Measurements from ENCODE around the gene PRMT9.

Gene PRMT9

DNA sequence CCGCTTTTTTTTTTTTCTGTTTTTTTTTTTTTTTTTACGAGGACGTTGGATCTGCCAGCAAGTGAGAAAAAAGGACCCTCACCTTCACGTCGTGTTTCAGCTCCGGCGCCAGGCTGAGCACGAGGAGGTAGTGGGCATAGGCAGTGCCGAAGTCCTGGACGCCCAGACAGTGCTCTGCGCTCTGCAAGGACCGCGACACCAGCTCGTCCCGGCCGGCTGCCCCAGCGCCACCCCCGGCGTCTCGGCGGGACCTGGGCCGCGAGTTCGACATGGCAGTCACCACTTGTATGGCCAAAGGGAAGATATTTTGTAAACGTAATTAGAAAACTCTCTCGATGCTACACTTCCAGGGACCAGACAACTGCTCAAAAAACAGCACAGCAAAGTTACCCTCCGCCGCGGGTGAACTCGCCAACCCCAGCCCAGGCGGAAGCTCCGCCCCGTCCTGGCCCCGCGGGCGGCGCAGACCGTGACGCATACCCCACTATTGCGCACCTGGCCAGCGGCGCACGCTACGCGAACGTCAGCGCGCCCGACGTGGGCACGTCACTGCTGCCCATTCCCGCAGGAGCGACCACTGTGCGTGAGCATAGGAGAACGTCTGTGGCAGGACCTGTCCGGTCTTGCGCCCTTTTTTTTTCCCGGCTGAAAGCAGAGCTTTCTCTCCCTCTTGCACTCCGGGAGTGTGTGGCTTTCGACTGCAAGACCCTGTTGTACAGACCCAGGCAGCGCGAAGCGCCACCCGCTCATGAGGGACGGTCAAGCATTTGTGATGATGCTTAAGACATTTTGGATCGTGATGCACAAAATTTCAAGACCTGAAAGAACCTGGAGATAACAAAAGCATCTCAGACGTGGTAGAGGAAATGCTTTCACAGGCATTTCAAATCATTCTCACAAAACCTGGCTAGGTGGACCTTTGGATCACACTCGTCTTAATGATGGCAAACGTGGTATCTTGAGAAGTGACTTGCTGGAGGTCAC is at the start of gene PRMT9:
PRMT9 (minus strand) TSS at position 447 of the 984 bp plus-strand sequence; CDS start at position 271, 176 bp downstream.
- in situ Hi-C loops (cut with MboI; ENCODE audit: low sequenced_read_pairs): no loop called here

DNA sequence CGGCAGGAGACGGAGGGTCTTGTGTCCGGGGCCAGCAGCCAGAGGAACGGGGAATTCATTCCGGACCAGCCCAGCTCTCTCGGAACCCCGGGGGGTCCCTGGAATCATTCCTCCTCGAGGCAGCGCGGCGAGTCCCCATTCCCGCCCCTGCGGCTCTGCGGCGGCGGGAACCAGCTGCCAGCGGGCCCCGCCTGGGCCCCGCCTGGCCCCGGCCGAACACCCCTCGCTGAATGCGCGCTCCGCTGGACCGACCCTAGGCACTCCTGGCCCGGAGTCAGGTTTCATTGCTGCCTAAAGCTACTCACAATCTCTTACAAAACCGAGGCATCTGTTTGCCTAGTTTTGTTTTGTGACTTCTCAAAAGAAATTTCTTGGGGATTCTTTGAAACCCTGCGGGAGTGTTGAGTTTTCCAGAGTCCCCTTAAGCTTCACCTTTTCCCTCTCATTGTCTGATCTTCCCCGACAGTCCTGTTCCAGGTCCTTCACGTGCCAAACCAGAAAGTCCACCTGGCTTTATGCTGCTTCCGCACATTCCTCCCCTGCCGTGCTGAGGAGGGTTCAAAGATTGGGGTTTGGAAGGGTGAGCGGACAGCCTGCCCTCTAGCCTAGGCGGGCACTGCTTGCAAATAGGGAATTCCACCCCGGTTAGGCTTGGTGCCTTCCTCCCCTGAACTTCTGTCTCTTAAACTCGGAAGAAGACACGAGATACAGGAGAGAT is 48.7 kb upstream of the PRMT9 start:
- in situ Hi-C loops (cut with MboI; ENCODE audit: low sequenced_read_pairs): no loop called here

DNA sequence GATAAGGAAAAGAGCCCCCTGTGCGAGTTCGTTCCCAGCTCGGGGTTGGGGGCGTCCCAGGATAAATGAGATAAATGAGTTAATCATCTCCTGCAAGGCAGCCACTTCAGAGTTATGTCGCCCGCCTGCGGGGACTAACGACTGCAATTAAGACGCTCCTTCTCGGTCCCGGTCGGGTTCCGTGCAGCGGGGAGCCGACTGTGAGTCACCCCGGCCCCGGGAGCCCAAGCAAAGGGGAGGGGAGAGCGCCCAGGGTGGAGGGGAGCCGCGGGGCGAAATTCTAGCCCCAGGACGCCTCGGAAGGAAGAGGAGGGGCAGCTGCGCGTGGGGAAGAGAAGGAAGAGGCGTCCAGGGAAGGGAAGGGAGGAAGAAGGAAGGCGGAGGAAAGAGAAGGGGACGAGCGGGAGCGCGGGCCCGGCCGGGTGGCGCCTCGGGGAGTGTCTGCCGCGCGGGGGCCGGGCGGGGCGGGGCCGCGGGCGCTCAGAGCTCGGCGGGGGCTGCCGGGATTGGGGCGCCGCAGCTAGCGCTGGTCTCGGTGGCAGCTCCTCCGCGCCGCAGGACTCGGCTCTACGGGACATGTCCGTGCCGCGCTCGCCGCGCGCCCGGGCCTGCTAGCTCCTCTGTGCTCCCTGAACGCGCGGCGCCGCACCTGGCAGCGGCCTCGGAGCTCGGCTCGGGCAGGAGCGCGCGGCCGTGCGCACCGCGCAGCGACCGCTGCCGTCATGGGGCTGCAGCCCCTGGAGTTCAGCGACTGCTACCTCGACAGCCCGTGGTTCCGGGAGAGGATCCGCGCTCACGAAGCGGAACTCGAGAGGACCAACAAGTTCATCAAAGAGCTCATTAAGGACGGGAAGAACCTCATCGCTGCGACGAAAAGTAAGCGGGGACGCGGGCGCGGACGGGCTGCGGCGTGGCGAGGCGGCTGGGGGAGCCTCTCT is 47.9 kb upstream of the PRMT9 start, which contains the start of gene ARHGAP10:
ARHGAP10 (plus strand) TSS at position 509 of the 938 bp plus-strand sequence; CDS start at position 723, 214 bp downstream.
- in situ Hi-C loops (cut with MboI; ENCODE audit: low sequenced_read_pairs): no loop called here

DNA sequence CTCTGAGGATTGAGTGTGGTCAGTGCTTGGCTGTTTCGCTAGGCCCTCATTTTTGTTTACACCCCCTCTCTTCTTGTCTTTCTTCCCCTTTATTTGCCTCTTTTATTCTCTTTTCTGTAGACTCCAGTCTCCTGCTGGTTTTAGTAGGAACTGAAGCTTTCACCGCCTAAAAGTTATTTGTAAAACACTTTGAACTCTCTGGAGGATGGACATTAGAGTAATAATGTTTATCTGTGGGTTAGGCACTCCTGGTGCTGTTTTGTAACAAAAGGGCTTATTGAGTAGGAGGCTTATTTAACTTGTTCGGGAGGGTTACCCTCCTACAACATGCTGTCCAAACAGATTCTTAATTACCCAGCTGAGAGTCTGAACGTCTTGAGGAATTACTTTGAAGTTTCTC is 46.4 kb upstream of the PRMT9 start:
- in situ Hi-C loops (cut with MboI; ENCODE audit: low sequenced_read_pairs): no loop called here

DNA sequence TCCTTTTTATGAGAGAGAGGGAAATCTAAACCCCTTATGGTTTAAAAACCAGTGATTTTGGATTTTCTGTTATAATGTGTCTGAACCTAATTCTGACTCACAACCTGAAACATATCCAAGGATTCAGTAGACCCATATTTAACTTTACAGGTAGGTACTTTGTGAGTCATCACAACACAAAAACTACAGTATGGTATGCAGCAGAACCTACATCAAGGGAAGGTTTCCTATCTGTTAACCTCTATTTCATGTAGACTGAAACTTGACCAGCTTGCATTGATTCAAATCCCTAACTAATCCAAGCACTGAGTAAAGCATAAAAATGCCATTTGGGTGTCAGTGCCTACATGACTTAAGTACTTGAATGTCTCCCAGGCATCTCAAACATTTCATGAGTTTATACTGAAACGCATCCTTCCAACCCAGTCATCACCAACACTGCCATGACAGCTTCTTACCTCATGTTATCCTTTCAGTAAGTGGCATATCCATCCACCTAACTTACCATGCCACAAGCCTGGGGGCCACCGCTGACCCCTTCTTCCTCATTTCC is 43.6 kb upstream of the PRMT9 start:
- in situ Hi-C loops (cut with MboI; ENCODE audit: low sequenced_read_pairs): no loop called here

DNA sequence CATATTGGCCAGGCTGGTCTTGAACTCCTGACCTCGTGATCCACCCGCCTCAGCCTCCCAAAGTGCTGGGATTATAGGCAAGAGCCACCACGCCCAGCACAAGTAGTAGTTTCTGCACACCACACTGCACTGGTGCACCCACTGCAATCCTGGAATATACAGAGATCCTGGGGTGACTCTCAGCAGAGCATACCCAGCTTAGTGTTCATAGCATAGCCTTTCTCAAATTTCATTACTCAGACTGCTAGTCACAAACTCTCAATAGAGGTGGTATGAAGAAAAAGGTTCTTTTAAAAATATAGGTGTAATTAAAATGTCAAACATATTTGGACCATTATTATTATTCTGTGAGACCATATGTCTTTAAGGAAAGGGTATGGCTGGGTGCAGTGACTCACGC is 41.7 kb upstream of the PRMT9 start:
- in situ Hi-C loops (cut with MboI; ENCODE audit: low sequenced_read_pairs): no loop called here

DNA sequence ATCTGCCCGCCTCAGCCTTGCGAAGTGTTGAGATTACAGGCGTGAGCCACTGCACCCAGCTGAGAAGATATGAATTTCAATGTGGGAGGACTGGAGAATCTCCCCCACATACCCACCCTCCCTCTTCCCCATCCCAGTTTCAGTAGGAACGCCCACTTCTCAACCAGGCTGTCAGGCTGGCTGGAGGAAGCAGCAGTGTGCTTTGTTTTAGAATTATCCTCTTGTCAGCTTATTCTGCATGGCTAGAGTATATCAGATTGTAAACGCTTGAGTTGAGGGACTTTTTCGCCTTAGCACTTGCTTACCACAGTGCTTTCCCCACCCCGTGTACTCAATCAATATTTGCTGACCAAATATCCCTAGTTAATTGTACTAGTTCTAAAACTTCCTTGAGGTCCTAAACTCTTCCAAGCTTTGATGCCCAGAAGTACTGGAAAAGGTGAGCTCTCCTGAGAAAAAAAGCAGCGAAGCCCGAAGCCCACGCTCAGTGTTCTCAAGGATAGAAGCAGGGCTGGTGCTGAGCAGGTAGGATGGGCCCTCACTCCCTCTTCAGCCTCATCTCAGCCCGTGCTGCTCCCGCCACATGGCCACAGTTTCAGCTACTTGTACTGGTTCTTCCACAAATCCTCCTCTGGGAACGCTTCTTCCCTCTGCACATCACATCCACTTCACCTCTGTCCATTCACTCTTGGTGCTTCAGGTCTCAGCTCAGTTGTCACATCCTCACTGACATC is 40.7 kb upstream of the PRMT9 start:
- in situ Hi-C loops (cut with MboI; ENCODE audit: low sequenced_read_pairs): no loop called here

DNA sequence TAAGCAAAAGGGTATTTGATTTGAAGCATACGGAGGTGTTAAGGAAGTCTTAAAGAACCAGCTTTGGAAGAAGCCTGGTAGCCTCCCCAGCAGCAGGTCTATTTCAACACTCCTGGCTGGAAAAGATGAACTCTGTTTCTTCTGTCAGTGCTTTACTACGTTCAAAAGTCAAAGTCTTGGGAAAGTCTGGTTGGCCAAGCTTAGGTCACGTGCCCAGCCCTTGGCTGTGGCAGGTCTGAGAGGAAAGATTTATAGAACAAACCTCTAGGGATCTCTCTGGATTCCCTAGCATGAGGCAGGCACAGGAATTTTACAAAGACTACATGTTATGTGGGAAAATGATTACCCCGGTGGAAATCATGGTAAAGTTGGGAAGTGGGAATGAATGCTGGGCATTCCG is 39.4 kb upstream of the PRMT9 start:
- in situ Hi-C loops (cut with MboI; ENCODE audit: low sequenced_read_pairs): no loop called here

DNA sequence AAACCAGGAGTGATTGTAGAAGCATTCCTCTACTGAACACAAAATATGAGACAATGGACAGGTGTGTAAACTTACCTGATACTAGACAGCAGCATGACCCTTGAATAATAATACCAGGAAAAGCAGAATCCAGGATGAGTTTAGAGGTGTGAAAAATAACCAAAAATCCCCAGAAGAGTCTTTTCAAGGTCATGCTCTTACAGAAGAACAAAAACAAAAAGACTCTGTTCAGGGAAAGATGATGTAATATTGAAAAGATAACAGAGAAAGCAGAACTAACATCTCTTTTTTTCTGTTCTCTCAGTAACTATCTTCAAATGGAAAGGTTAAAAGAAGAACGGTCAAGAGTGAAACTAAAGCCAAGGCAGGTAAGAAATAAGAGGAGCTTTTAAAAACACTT is 33.9 kb upstream of the PRMT9 start:
- in situ Hi-C loops (cut with MboI; ENCODE audit: low sequenced_read_pairs): no loop called here

DNA sequence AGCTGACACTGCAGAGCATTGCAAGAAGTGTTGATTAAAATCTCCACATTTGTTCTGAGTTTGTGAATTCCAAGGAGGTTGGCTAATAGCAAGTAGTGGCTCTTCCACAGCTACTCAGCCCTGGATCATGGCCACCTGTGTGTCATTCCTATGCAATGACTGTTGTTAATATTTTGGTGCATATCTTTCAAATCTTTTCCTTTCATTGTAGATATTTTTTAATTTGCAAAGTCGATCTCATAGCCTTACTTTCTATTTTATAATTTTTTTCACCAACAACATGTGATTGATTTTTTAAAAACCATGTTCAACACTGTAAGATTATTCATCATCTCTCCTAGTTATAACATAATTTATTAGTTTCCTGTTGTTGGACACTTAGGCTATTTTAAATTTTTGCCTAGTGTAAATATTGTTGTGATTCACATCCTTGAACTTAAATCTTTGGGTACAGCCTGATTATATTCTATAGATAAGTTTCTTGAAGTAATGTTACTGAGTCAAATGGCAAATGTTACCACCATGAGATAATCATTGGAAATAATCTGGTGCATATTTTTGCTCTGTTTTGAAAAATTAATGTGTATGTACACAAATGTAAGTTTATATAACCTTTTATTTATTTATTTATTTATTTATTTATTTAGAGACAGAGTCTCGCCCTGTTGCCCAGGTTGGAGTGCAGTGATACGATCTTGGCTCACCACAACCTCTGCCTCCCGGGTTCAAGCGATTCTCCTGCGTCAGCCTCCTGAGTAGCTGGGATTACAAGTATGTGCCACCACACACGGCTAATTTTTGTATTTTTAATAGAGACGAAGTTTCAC is 30.8 kb upstream of the PRMT9 start:
- in situ Hi-C loops (cut with MboI; ENCODE audit: low sequenced_read_pairs): no loop called here

DNA sequence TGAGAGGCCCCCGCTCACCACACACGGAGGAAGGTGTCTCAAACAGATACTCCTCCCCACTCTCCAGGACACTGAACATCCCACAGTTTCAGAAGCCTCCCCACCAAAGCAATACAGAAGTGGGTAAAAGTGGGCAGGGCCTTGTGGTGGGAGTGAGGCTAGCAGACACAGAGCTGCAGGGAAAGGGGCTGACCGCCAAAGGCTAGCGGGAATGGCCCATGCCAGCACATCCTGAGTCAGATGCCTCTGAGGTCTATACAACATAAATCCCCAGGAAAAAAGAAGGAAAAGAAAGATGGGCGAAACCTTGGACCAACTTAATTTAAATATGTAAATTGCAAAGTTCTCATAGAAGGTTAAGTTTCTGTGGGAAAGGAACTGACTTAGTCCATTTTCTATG is 26.0 kb upstream of the PRMT9 start:
- in situ Hi-C loops (cut with MboI; ENCODE audit: low sequenced_read_pairs): no loop called here

DNA sequence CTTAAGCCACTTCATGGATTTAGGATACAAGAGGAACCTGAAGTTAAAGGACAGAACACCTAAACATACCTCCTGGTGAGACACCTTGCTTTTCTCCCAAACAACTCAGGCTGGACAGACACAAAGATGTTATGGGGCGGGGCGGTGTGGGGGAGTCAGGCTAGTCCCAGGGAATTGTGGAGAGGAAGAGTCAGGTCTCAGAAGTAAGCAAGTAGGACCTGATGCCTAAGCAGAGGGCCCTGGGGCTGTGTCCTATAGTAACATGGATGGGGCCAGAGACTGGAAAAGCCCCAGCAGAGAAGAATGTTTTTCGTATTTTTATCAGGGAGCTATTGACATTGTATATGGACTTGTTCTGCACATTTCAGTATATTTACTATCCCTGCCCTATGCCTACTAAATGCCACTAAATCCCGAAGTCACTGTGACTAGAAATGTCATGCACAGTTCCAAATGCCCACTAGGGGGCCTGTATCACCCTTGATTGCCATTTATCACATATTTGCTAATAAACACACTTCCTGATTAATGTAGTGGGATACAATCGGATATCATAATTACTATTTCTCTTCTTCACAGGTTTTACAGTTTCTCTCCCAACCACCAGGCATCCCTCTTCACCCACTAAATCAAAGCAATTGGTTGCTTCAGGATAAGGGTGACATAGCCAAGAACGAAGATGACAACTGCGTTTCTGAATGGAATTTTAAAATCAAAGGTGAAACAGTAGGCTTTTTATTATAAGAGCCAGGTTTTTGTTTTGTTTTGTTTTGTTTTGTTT is 24.1 kb upstream of the PRMT9 start:
- in situ Hi-C loops (cut with MboI; ENCODE audit: low sequenced_read_pairs): no loop called here

DNA sequence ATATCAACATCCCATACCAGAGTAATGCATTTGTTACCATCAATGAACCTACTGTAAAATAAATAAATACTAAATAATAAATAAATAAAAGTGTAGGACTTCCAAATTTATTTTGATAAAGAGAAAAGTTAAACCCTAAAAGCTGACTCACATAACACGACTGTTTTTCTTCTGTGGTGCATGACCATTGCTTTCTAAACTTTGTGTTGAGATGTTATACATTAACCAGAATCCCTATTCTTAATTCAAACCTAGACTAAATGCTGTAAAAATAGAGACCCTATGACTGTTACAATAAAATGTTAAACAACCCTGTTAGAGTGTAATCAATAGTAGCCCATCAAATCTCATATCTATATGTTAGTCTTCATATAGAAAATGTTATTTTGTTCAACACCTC is 20.9 kb upstream of the PRMT9 start:
- in situ Hi-C loops (cut with MboI; ENCODE audit: low sequenced_read_pairs): no loop called here

DNA sequence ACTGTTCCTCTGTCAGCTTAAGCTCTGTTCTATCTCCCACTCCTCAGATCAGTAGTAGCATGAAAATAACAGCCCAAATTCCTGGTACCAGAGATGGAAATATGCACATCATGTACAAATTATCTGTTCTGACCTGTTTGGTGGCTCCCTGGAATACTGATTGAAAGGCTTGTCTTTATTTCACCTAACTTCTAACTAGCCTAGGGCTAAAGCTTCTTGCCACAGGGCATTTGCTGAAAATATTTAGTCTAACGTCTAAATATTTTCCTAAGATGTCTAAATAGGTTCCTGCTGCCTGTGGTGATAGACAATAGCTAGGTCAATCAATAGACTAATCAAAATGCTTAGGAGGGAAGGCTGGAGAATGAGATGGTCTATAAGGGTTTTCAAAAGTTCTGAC is 12.9 kb upstream of the PRMT9 start:
- in situ Hi-C loops (cut with MboI; ENCODE audit: low sequenced_read_pairs): no loop called here

DNA sequence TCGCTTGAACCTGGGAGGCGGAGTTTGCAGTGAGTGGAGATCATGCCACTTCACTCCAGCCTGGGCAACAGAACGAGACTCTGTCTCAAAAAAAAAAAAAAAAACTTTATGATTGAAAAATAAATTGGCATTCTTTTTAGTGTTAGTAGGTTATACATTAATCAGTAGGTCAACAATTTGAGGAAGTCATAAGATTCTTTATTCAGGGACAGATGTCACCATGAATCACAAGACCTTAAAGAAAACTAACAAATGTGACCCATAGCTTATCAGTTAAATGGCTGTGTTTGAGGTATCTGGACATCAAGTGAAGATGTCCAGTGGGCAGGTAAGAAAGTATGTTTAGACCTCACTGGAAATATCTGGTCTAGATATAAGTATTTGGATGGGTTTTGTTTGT is 9.3 kb upstream of the PRMT9 start:
- in situ Hi-C loops (cut with MboI; ENCODE audit: low sequenced_read_pairs): no loop called here

DNA sequence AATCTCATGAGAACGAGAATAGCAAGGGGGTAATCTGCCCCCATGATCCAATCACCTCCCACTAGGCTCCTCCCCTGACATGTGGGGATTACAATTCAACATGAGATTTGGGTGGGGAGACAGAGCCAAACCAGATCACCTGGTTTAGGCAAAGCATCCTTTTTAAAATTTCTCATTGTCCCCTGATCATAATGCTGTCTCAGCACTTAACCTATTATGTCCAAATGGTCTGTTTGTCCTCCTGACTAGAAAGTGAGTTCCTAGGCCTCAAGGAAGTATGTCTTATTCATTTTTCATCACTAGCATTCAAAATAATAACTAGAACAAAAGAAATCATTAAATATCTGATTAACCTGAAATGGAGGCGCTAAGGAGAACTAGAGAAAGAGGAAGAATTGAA is 7.9 kb upstream of the PRMT9 start:
- in situ Hi-C loops (cut with MboI; ENCODE audit: low sequenced_read_pairs): no loop called here

DNA sequence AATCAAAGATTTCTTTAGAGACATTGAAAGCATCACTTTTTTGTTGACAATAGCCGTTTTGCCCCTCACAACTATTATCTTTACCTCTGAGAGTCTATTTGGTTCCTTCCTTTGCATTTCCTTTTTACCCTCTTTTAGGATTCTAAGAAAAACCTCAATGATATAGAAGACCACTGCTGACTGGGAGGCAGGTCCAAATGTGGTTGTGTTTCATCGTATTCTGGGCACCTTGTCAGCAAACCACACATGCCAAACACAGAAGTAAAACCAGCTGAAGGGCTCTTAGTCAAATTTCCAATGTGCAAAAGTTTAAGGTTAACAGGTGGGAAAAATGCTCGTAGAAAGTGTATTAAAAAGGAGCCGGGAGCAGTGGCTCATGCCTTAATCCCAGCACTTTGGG is 5.1 kb upstream of the PRMT9 start:
- in situ Hi-C loops (cut with MboI; ENCODE audit: low sequenced_read_pairs): no loop called here

DNA sequence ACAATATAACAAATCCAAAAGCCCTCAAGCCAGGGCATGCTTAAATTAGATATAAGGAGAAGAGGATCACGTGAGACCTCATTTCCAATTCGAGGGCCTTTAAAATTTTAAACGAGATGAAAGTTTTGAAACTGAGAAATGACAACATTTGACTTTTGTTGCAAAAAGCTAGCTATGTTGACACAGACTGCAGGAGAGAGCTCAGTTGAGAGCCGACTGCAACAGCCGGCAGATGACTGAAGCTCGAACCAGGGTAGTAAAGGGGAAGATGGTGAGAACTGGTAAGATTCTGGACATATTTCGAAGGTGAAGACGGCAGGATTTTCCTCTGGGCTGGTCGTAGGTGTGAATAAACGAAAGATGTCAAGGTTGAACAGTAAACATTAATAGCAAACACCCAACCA is 773 bp downstream of the PRMT9 start:
- in situ Hi-C loops (cut with MboI; ENCODE audit: low sequenced_read_pairs): no loop called here

Measured in hTERT RPE-1 (cell line).